Peyer's patch (tissue), 4 donors: Measurements from ENCODE around the gene FGFRL1. TPM values are rescaled to one million over a fixed set of nuclear protein-coding genes. Genes with fewer than 3 reads are reported as not detected.
A peak's percentile ranks its signal among the peaks of the same experiment; 100 is the strongest.

ENCODE experiments used
- DNase-seq, 3 donors: peaks; one replicate each; pipeline ENCODE4 v3.0.0-alpha.2; 2017 to 2019
- H3K27ac ChIP-seq, 4 donors: fragments of 200-600 bp; sonication (generic); one replicate each; pipeline ENCODE4 v1.5.1; 2016 to 2019
- H3K27me3 ChIP-seq, 2 donors: fragments of 200-600 bp; sonication (generic); one replicate each; pipeline ENCODE4 v1.5.1; 2019
- H3K36me3 ChIP-seq, 3 donors: fragments of 200-600 bp; sonication (generic); one replicate each; pipeline ENCODE4 v1.5.1; 2016 to 2019
- H3K4me1 ChIP-seq, 4 donors: fragments of 200-600 bp; sonication (generic); one replicate each; pipeline ENCODE4 v1.5.1; 2016 to 2019
- H3K4me3 ChIP-seq, 4 donors: fragments of 200-600 bp; sonication (generic); 1 replicate in 3 of 4; 2 replicates in 1 of 4; pipeline ENCODE4 v1.5.1; 2016 to 2019; ENCODE audit warnings: mild to moderate bottlenecking in 1 of 4
- H3K9me3 ChIP-seq, 4 donors: fragments of 200-600 bp; sonication (generic); one replicate each; pipeline ENCODE4 v1.5.1; 2016 to 2019; ENCODE audit warnings: mild to moderate bottlenecking in 1 of 4
- CTCF ChIP-seq, 6 experiments: fragments of 450-650 bp in 4 of 6; fragments of 200-600 bp in 2 of 6; sonication (generic) in 1 of 6; IDR thresholded peaks; one replicate each; pipeline ENCODE4 v1.5.1; 2017 to 2019; ENCODE audit warnings: antibody characterized with exemption in 6 of 6, mild to moderate bottlenecking in 3 of 6, moderate library complexity in 1 of 6
- POLR2A ChIP-seq, 2 donors: fragments of 450-650 bp; IDR thresholded peaks; one replicate each; pipeline ENCODE4 v1.5.1; 2017; ENCODE audit warnings: antibody characterized with exemption in 2 of 2, mild to moderate bottlenecking in 2 of 2, moderate library complexity in 2 of 2
- total RNA-seq, 4 donors: library from RNA; depleted of rRNA; stranded (reverse); fragments of >200 nt; gene quantifications; one replicate each; pipeline ENCODE4 v1.1.0, GENCODE V29; 2016

Gene FGFRL1
- total RNA-seq, 4 donors from 2014 or later, result 10.3 to 29.7 (median 26.8) TPM

GRCh38 chr4:1047976-1048772 lies 36.7 kb downstream of the FGFRL1 start:
- no peaks in the 10 kb centered on the region for H3K36me3 ChIP-seq
- H3K9me3 ChIP-seq, result no peaks in the 10 kb centered on the region
- peaks cover 0 to 18% (median 0%) of the 10 kb centered on the region in 4 donors for H3K4me1 ChIP-seq
- no peak for TF ChIP-seq CTCF (IDR thresholded peaks at IDR 0.05)
- TF ChIP-seq POLR2A (IDR thresholded peaks at IDR 0.05), result no peak
- peak overlapping the region in 2 of 4 donors; percentile 44 to 48 for H3K4me3 ChIP-seq
- peak in 2 of 3 donors; percentile 43 to 48 for DNase-seq
- peak overlapping the region in 1 of 4 donors; percentile 18 for H3K27ac ChIP-seq
- no peaks in the 10 kb centered on the region for H3K27me3 ChIP-seq

- TF ChIP-seq POLR2A (IDR thresholded peaks at IDR 0.05) (no peak), CTCF (IDR thresholded peaks at IDR 0.05) (no peak)
- H3K27me3 ChIP-seq, result no peaks in the 10 kb centered on the region
These were observed 37.6 kb downstream of the FGFRL1 start for GRCh38 chr4:1048773-1049590.

GRCh38 chr4:1049591-1049905 lies 38.1 kb downstream of the FGFRL1 start:
- peak in 2 of 3 donors; percentile 38 to 49 for DNase-seq
- H3K27ac ChIP-seq, result no peak overlapping the region
- TF ChIP-seq CTCF (IDR thresholded peaks at IDR 0.05), result no peak
- no peak for TF ChIP-seq POLR2A (IDR thresholded peaks at IDR 0.05)
- no peaks in the 10 kb centered on the region for H3K36me3 ChIP-seq
- no peaks in the 10 kb centered on the region for H3K9me3 ChIP-seq
- H3K4me3 ChIP-seq, result no peak overlapping the region
- H3K4me1 ChIP-seq, result peaks cover 0 to 13% (median 0%) of the 10 kb centered on the region in 4 donors
- H3K27me3 ChIP-seq, result no peaks in the 10 kb centered on the region

More at GRCh38 chr4:1048773-1049590, 37.6 kb downstream of the FGFRL1 start:
- Histone ChIP-seq H3K4me3 (no peak overlapping the region), H3K27ac (no peak overlapping the region), H3K4me1 (peaks cover 0 to 13% (median 0%) of the 10 kb centered on the region in 4 donors), H3K9me3 (no peaks in the 10 kb centered on the region), H3K36me3 (no peaks in the 10 kb centered on the region)
- DNase-seq, result peak in 2 of 3 donors; percentile 37 to 46

GRCh38 chr4:1050486-1051213 lies 39.2 kb downstream of the FGFRL1 start:
- Histone ChIP-seq H3K27me3 (no peaks in the 10 kb centered on the region), H3K4me3 (no peak overlapping the region), H3K9me3 (no peaks in the 10 kb centered on the region), H3K36me3 (no peaks in the 10 kb centered on the region), H3K4me1 (peaks cover 0 to 18% (median 0%) of the 10 kb centered on the region in 4 donors), H3K27ac (no peak overlapping the region)
- peak in 2 of 3 donors; percentile 49 to 54 for DNase-seq
- peak in 2 of 6 experiments; percentile 34 to 46 for TF ChIP-seq CTCF (IDR thresholded peaks at IDR 0.05)
- no peak for TF ChIP-seq POLR2A (IDR thresholded peaks at IDR 0.05)

GRCh38 chr4:1051472-1051871 lies 40.0 kb downstream of the FGFRL1 start:
- TF ChIP-seq CTCF (IDR thresholded peaks at IDR 0.05) (no peak), POLR2A (IDR thresholded peaks at IDR 0.05) (no peak)
- no peak overlapping the region for H3K4me3 ChIP-seq
- peaks cover 0 to 22% (median 0%) of the 10 kb centered on the region in 4 donors for H3K4me1 ChIP-seq
- no peak overlapping the region for H3K27ac ChIP-seq
- no peaks in the 10 kb centered on the region for H3K36me3 ChIP-seq
- H3K9me3 ChIP-seq, result no peaks in the 10 kb centered on the region
- DNase-seq, result peak in 1 of 3 donors; percentile 28
- H3K27me3 ChIP-seq, result no peaks in the 10 kb centered on the region
